ENCODE measurements around the gene KCTD7. TPM values are rescaled to one million over a fixed set of nuclear protein-coding genes. Genes with fewer than 3 reads are reported as not detected.

KCTD7 gene
- polyA plus RNA-seq, 1 donor from 2014 or later = 79.4 TPM

Other genes with a start within 250 kb of the KCTD7 start
- 30.4 and 34.8 TPM in 2 replicates for gene RABGEF1, start 111.9 kb downstream of the KCTD7 start, polyA plus RNA-seq